UCSD-AML1 (cell line): ENCODE results near the gene FNDC1.

Experiments used
- DNase-seq: peaks from one replicate; lab custom pipeline; 2025; ENCODE audit not compliant: unreplicated experiment; lab: John Stamatoyannopoulos, UW

Gene FNDC1

DNA sequence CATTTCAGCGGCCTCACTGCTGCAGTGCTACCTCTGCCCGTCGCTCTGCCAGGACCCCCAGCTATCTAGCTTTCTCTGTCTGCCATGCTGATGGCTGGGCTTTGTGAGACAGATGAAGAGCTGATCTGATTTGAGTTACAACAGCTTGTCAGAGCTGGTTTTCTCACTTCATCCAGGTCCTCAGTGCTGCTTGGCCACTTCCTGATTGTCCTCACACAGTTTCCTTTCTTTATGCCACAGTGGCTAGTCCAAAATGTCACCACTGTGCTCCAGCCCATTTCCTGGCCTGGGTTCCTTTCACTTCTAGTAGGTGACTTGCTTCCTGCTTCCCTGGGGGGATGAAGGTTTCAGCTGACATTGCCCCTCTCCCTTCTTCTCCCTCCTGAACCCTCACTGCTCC lies 35.4 kb downstream of the FNDC1 start:
- DNase-seq: peak; percentile 23

DNA sequence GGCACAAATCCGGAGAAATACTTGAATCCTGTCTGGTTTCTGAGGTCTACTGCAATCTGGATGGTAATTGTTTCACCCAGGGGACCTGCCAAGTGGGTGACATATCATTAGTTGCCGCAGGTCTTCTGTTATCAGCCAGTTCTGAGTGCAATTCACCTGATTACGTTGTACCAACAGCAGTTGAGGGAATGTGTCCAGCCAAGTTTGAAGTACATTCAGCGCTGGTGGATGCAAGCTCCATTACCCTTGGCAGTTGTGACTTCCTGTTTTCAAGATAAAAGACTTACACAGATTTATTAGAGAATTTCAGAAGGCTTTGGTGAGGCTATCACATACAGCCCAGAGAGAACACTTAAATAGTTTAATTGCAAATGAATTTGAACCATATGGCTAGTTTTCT lies 42.8 kb downstream of the FNDC1 start:
- no peak for DNase-seq

DNA sequence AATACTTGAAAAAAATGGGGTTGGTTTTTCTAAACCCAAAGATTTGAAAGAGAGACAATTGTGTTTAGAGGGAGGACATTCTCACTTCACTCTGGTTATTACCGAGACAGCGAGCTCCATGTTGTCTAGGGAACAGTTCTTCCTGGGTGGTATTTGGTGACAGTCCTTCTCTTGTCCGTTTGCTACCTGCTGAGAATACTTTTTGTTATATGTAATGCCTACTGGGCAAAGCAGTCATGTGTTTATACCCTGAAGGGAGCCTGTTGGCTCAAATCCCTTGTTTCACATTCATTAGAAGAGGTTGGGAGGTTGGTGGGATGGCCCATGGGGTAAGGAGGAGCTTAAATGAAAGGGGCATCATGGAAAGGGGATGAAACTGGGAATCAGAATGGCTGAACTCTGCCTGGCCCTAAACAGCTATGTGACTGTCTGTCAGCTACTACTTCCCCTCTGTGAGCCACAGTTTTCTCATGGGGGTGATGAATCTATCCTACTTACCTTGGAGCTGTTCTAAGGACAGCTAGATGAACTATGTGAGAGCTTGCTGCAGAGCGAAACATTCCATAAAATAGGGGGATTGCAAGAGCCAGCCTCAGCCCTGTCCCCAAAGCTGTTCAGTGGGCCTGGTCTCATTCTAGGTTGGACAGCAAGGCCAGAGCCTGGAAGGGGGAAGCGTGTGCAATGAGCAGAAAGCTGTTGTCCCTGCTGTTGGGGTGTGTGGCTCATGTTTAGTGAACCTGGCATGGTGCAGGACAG lies 43.5 kb downstream of the FNDC1 start:
- no peak for DNase-seq

DNA sequence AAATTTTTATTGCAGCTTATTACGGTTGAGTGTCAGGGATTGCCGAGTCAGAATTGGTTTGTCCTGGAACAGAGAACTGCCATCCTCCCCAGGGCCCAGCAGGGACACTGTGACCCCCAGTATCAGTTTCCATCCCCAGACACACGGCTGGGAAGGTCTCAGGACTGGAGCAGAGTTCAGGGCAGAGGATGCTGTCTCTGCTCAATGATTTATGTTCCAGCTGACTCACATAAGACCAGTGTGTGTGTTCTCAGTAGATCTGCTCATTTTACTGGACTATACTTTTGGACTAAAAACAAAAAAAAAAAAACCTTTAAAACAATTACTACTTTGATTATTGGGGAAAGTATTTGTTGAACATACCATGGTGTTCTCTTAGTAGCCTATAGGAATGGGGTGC lies 44.2 kb downstream of the FNDC1 start:
- no peak for DNase-seq

DNA sequence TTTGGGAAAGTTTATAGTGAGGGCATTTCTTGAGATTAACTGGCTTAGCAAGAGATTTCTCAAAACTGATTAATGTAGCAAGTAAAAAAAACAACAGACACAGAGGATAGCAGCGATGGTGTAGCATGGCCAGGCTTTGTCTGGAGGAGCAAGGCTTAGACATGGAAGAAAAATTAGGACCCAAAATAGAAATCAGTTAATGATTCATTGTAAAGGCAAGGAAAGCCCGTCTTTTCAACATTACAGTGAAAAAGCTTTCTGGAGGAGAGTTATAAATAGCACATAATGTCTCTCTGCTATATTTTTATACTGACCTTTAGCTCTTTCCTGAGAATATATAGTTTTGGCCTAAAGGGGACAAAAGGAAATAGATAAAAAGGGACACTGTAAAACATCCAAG lies 45.1 kb downstream of the FNDC1 start:
- DNase-seq: no peak

DNA sequence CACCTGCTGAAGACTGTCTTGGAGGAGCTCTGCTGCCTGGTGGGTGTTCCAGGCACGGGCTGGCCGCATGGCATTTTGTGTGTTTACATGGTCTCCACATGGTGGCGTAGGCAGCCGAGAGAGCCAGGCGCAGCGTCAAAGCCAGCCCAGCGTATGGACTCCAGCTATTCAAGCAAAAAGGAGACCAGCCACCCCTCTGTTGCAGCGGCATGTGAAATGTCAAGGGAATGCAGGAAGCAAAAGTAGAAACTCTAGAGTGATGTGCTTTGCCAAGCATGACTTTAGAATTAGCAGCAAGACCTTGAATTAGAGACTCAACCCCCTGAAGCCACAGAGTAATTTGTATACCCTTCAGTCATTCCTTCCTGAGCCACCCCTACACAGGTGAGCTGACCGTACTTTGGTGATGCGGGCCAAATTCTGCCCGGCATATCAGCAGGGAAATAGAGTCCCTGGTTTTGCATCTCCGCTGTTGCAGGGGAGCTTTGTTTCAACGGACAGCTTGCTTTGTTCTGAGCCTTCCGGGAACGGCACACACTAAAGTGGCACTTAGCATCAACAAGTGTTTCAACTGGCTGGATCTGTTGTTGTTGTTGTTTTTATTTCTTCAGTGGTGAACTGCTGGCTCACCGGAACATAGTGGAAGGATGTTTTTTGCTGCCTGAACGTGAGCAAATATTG lies 48.5 kb downstream of the FNDC1 start:
- DNase-seq: peak; percentile 40

DNA sequence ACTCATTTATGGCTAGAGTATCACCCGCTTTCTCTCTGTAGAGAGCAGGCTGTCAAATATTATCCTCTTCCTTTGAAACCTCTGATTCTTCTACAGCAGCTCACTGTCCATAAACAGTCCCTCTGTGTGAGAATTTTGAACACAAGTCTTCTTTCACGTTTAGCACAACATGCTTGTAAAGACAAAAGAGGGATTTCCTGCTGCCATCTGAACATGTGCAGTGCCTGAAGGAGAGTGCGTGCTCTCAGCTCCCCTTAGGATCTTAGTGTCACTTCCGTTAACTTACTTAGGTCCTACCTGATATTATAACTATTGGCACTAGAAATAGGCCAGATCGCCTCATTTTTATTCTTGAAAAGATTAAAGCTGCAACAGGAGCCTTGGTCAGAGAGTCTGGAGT lies 50.9 kb downstream of the FNDC1 start:
- DNase-seq: no peak

DNA sequence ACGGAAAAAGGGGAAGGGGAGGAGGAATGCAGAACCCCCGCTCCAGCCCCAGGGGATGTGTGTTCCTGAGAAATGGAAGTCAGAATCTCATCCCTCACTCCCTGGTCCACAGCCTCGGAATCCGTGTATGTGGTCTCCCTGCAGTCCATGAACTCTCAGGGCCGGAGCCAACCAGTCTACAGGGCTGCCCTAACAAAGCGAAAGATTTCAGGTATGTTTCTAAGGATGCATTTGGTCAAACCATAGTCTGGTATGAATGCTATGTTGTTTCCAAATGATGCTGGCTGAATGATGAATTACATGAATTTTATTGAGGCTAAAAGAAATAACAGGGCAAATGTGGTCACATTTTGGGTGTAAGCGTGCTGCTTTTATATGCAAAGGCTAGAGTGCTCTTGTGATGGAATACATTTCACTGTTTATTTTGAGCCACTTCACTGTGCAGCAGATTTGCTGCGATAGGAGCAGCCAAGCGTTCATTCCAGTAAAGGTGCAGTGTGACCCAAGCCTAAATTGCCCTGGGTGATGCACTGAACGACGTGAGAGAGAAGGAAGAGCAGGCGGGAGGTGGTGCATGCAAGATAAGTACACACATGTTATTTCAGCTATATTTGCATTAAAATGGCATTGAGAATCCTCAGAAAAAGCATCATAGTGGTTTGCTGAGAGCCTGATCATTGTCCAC lies 52.4 kb downstream of the FNDC1 start:
- no peak for DNase-seq

DNA sequence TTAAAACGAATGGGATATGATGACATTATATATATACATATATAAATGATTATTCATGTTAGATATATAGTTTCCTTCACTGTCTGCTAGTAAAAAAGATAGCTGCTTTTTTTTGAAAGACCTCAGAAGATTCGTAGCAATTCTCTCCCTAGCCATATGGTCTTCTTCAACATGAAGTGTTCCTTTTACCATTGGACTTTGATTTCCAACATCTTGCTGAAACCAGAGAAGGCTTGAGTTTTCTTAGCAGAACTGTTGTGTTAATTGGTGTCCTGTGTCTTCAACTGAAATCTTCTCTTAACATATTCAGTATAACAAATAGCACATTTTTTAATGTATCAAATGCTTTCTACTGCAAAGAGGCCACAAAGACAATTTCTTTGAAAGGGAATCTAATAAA lies 55.3 kb downstream of the FNDC1 start:
- DNase-seq: no peak

DNA sequence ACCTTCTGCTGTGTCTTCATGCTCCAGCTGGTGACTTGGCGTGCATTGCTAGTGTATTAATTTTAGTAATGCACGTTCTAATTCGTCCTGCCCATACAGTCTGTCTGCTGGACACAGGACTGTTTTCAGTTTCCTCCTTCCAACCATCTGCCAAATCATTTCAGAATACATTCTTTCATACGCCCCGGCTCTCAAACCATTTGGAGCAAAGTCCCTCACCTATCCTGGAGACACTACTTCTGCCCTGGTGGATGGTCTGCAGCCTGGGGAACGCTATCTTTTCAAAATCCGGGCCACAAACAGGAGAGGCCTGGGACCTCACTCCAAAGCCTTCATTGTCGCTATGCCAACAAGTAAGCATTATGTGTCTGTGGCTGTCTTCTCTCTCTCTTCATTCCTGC lies 60.5 kb downstream of the FNDC1 start:
- DNase-seq: no peak

DNA sequence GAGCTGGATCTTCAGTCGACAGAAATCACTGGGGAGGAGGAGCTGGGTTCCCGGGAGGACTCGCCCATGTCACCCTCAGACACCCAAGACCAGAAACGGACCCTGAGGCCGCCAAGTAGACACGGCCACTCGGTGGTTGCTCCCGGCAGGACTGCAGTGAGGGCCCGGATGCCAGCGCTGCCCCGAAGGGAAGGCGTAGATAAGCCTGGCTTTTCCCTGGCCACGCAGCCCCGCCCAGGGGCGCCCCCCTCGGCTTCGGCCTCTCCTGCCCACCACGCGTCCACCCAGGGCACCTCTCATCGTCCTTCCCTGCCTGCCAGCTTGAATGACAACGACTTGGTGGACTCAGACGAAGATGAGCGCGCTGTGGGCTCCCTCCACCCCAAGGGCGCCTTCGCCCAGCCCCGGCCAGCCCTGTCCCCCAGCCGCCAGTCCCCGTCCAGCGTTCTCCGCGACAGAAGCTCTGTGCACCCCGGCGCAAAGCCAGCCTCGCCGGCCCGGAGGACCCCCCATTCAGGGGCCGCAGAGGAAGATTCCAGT lies 63.0 kb downstream of the FNDC1 start:
- no peak for DNase-seq

DNA sequence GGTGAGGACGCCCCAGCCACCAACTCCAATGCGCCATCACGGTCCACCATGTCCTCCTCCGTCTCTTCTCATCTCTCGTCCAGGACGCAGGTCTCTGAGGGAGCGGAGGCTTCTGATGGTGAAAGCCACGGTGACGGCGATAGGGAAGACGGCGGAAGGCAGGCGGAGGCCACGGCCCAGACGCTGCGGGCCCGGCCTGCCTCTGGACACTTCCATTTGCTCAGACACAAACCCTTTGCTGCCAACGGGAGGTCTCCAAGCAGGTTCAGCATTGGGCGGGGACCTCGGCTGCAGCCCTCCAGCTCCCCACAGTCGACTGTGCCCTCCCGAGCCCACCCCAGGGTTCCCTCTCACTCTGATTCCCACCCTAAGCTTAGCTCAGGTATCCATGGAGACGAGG lies 63.6 kb downstream of the FNDC1 start:
- DNase-seq: no peak

DNA sequence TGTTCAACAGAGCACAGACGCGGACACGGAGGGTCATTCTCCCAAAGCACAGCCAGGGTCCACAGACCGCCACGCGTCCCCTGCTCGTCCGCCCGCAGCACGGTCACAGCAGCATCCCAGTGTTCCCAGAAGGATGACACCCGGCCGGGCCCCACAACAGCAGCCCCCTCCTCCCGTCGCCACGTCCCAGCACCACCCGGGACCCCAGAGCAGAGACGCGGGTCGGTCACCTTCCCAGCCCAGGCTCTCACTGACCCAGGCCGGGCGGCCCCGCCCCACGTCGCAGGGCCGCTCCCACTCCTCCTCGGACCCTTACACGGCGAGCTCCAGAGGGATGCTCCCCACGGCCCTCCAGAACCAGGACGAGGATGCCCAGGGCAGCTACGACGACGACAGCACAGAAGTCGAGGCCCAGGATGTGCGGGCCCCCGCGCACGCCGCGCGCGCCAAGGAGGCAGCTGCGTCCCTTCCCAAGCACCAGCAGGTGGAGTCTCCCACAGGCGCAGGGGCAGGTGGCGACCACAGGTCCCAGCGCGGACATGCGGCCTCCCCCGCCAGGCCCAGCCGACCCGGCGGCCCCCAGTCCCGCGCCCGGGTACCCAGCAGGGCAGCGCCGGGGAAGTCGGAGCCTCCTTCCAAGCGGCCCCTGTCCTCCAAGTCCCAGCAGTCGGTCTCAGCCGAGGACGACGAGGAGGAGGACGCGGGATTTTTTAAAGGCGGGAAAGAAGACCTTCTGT lies 64.3 kb downstream of the FNDC1 start:
- no peak for DNase-seq

DNA sequence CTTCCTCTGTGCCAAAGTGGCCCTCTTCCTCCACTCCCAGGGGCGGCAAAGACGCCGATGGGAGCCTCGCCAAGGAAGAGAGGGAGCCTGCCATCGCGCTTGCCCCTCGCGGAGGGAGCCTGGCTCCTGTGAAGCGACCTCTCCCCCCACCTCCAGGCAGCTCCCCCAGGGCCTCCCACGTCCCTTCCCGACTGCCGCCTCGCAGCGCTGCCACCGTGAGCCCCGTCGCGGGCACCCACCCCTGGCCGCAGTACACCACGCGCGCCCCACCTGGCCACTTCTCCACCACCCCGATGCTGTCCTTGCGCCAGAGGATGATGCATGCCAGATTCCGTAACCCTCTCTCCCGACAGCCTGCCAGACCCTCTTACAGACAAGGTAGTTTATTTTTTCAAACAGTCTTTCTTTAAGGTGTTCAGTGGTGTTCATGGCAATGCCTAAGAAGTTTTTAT lies 64.9 kb downstream of the FNDC1 start:
- DNase-seq: no peak

DNA sequence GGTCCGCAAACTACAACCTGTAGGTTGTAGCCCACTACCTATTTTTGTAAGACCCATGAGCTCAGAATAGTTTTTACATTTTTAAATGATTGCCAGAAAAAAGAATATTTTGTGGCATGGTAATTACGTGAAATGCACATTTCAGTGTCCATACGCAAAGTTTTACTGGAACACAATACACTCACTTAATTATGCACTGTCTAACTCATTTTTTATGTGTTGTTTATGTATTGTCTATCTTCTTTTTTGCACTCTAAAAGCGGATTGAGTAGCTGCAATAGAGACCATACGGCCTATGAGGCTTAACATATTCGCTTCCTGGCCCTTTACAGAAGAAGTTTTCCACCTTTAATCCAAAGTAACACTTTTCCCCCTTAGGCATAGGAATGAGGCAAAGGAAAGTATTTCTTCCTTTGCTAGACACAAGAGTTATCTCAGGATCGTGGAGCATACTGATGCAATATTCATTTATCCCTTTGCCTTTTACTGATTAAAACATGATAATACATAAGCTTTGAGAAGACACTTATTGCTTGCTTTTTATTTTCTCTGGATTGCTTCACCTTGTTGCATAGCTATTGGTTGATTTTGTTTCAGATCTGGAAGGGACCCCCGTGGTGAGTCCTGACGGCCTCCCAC lies 69.8 kb downstream of the FNDC1 start:
- no peak for DNase-seq

DNA sequence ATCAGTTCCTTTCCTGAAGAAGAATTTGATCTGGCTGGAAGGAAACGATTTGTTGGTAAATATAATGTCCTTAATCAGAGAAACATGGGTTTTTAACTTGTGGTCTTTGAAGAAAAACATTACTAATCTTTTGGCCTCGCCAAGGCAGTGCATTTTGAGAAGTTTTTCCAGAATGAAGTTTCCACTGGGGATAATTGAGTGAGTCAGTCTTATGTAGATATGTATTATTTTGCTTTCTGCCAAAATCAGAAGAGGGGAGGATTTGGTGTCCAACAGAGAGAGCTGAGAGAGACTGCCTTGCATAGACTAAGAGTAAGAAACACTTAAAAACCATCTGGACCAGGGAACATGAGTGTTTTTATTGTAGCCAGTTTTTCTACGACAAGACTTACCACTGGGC lies 79.9 kb downstream of the FNDC1 start:
- no peak for DNase-seq

DNA sequence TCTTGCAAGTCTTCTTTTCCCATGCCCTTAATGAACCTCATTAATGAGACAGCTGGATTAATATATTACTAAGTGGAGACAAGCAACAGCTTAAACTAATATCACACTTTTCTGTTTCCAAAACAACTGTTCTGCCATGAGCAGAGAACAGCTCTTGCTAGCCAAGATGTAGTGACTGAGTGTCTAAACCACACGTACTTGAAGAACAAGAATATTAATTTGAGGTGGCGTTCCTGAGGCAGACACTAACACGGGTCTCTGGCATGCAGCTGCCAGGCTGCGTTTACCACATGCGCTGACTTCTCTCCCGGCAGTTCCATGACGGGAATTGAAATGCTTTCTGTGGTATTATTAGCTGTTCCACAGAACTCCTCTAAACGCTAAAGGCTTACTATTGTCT lies 80.6 kb downstream of the FNDC1 start:
- DNase-seq: no peak

DNA sequence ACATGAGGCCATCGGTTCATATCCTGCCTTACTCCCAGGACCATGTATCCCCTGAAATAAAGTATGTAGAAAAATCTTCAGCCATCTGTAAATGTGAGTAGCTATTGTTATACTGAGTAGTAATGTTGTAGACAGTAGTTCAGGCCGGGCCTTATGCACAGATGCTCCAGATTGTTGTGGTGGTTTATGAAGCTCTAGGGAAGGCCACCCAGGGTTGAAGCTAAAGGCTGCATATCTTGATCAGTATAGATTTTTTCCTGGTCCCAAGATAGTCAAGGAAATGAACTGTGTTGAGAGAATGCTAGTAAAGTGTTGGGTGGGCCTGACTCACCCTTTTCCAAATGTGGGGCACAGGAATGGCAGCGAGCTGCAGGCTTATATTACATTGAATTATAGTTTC lies 81.4 kb downstream of the FNDC1 start:
- no peak for DNase-seq

DNA sequence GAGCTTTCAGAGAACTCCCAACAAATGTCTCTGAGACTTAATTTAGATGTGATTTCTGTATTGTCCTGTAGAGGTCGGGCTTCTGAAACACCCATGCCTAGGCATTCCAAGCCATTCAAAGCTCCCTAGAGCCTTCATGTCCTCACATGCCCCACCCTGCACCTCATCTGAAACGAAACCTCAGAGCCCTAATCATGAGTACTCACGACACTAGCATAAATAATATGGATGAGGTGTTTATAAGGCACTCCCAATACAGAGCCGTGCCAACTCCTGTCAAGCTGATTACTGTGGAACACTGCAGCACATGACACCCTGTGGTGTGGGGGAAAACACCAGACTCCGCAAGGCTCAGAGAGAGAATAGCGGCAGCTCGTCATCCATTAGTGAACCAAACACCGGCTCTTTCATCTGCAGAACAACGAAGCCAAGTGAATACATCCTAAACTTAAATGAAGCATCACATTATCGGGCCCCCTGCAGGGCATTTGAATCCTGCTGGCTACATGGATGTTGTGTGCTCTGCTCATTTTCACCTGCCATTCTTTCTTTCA lies 83.8 kb downstream of the FNDC1 start:
- peak; percentile 20 for DNase-seq

DNA sequence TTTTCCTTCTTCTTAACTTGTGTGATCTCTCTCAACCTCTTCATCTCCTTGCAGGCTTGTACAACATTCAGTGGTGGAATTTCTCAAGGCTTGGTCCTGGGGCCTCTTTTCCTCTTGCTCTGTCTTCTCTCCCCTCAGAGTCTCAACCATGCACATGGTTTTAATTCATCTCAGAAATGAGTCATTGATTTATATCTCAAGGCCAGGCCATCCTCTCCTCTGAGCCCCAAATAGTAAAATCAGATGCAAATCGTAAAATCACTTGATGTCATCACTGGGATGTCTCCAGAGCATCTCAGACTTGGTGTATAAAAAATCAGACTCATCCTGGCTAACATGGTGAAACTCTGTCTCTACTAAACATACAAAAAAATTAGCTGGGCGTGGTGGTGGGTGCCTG lies 85.0 kb downstream of the FNDC1 start:
- no peak for DNase-seq
